H1 (cell line): ENCODE results near the gene QRICH1. TPM values are rescaled to one million over a fixed set of nuclear protein-coding genes. Genes with fewer than 3 reads are reported as not detected.

Experiments
- ASH2L ChIP-seq: fragments of 200-600, 300-600 bp; sonication (generic); IDR thresholded peaks from one replicate; pipeline ENCODE4 v1.7.1; 2017; ENCODE audit warnings: low read length
- CEBPB ChIP-seq: IDR thresholded peaks from 2 replicates; pipeline ENCODE4 v1.6.1; 2012; ENCODE audit warnings: low read depth, low read length
- CTBP2 ChIP-seq: IDR thresholded peaks from 2 replicates; pipeline ENCODE4 v1.7.0; 2011; ENCODE audit warnings: borderline replicate concordance, mild to moderate bottlenecking, moderate library complexity, mixed read lengths, low read length; ENCODE audit not compliant: insufficient read depth, insufficient read length
- EGR1 ChIP-seq: IDR thresholded peaks from 2 replicates; pipeline ENCODE4 v1.6.1; 2011; ENCODE audit warnings: low read depth, low read length, borderline replicate concordance
- GABPA ChIP-seq: IDR thresholded peaks from 2 replicates; pipeline ENCODE4 v1.6.1; 2011; ENCODE audit warnings: mild to moderate bottlenecking, low read length, moderate library complexity, borderline replicate concordance; ENCODE audit not compliant: insufficient read depth
- HDAC6 ChIP-seq: IDR thresholded peaks from one replicate; pipeline ENCODE4 v1.7.1; 2012; ENCODE audit warnings: low read depth, mild to moderate bottlenecking, inconsistent platforms, low read length, moderate library complexity
- POLR2AphosphoS5 ChIP-seq: IDR thresholded peaks from 2 replicates; pipeline ENCODE4 v1.6.1; 2011; ENCODE audit warnings: low read depth, low read length
- SIRT6 ChIP-seq: IDR thresholded peaks from one replicate; pipeline ENCODE4 v1.7.1; 2012; ENCODE audit warnings: low read length, inconsistent platforms
- polyA plus RNA-seq, 7 experiments: library from polyadenylated mRNA; depleted of rRNA in 3 of 7; stranded (reverse) in 5 of 7; unstranded in 2 of 7; fragments of >200 nt in 5 of 7; fragments of 200-250 nt in 2 of 7; gene quantifications; 1 replicate in 5 of 7; 2 replicates in 1 of 7; 4 replicates in 1 of 7; pipeline versions ENCODE4 v1.2.1 to v1.2.3, GENCODE V29; 2011 to 2013; ENCODE audit warnings: missing spikeins in 2 of 7, mixed read lengths in 2 of 7
- total RNA-seq: library from RNA; stranded (reverse); fragmentation: NEBNext Ultra II Directional; extraction: Animal tissue kit (Norgen Biotek cat#: 25700); gene quantifications from 2 replicates; pipeline ENCODE4 v1.2.1, GENCODE V29; 2021
- TF ChIP-seq, protein P1 (sequence below): IDR thresholded peaks from 2 replicates; pipeline ENCODE4 v1.6.1; 2012; ENCODE audit warnings: inconsistent platforms
- TF ChIP-seq, protein P2 (sequence below): fragments of 300-600 bp; sonication (generic); IDR thresholded peaks from 2 replicates; pipeline ENCODE4 v1.7.1; 2012; ENCODE audit warnings: low read length, moderate library complexity, mild to moderate bottlenecking, inconsistent platforms; ENCODE audit not compliant: insufficient replicate concordance

The QRICH1 gene
- total and polyA plus RNA-seq, 2 of the 8 experiments (the other 6 are each of a cell fraction or from before 2014, with no cell fraction given), result 128 to 142 TPM

GRCh38 chr3:49104427-49105291 is 10.8 kb upstream of the QRICH1 start, which contains the start of gene QARS1 (continued):
- no peak for TF ChIP-seq SIRT6
- no peak for TF ChIP-seq HDAC6
- TF ChIP-seq POLR2AphosphoS5, result peak; percentile 52
- TF ChIP-seq, protein P1, sequence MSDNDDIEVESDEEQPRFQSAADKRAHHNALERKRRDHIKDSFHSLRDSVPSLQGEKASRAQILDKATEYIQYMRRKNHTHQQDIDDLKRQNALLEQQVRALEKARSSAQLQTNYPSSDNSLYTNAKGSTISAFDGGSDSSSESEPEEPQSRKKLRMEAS, result peak; percentile 72
- TF ChIP-seq ASH2L, result peak; percentile 36
- no peak for TF ChIP-seq EGR1
- no peak for TF ChIP-seq CEBPB
- TF ChIP-seq, protein P2, sequence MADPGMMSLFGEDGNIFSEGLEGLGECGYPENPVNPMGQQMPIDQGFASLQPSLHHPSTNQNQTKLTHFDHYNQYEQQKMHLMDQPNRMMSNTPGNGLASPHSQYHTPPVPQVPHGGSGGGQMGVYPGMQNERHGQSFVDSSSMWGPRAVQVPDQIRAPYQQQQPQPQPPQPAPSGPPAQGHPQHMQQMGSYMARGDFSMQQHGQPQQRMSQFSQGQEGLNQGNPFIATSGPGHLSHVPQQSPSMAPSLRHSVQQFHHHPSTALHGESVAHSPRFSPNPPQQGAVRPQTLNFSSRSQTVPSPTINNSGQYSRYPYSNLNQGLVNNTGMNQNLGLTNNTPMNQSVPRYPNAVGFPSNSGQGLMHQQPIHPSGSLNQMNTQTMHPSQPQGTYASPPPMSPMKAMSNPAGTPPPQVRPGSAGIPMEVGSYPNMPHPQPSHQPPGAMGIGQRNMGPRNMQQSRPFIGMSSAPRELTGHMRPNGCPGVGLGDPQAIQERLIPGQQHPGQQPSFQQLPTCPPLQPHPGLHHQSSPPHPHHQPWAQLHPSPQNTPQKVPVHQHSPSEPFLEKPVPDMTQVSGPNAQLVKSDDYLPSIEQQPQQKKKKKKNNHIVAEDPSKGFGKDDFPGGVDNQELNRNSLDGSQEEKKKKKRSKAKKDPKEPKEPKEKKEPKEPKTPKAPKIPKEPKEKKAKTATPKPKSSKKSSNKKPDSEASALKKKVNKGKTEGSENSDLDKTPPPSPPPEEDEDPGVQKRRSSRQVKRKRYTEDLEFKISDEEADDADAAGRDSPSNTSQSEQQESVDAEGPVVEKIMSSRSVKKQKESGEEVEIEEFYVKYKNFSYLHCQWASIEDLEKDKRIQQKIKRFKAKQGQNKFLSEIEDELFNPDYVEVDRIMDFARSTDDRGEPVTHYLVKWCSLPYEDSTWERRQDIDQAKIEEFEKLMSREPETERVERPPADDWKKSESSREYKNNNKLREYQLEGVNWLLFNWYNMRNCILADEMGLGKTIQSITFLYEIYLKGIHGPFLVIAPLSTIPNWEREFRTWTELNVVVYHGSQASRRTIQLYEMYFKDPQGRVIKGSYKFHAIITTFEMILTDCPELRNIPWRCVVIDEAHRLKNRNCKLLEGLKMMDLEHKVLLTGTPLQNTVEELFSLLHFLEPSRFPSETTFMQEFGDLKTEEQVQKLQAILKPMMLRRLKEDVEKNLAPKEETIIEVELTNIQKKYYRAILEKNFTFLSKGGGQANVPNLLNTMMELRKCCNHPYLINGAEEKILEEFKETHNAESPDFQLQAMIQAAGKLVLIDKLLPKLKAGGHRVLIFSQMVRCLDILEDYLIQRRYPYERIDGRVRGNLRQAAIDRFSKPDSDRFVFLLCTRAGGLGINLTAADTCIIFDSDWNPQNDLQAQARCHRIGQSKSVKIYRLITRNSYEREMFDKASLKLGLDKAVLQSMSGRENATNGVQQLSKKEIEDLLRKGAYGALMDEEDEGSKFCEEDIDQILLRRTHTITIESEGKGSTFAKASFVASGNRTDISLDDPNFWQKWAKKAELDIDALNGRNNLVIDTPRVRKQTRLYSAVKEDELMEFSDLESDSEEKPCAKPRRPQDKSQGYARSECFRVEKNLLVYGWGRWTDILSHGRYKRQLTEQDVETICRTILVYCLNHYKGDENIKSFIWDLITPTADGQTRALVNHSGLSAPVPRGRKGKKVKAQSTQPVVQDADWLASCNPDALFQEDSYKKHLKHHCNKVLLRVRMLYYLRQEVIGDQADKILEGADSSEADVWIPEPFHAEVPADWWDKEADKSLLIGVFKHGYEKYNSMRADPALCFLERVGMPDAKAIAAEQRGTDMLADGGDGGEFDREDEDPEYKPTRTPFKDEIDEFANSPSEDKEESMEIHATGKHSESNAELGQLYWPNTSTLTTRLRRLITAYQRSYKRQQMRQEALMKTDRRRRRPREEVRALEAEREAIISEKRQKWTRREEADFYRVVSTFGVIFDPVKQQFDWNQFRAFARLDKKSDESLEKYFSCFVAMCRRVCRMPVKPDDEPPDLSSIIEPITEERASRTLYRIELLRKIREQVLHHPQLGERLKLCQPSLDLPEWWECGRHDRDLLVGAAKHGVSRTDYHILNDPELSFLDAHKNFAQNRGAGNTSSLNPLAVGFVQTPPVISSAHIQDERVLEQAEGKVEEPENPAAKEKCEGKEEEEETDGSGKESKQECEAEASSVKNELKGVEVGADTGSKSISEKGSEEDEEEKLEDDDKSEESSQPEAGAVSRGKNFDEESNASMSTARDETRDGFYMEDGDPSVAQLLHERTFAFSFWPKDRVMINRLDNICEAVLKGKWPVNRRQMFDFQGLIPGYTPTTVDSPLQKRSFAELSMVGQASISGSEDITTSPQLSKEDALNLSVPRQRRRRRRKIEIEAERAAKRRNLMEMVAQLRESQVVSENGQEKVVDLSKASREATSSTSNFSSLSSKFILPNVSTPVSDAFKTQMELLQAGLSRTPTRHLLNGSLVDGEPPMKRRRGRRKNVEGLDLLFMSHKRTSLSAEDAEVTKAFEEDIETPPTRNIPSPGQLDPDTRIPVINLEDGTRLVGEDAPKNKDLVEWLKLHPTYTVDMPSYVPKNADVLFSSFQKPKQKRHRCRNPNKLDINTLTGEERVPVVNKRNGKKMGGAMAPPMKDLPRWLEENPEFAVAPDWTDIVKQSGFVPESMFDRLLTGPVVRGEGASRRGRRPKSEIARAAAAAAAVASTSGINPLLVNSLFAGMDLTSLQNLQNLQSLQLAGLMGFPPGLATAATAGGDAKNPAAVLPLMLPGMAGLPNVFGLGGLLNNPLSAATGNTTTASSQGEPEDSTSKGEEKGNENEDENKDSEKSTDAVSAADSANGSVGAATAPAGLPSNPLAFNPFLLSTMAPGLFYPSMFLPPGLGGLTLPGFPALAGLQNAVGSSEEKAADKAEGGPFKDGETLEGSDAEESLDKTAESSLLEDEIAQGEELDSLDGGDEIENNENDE, result no peak
- no peak; the same call in 1 of the 2 replicates for TF ChIP-seq GABPA
- no peak for TF ChIP-seq CTBP2
